ENCODE measurements around the gene GLRA2. TPM values are rescaled to one million over a fixed set of nuclear protein-coding genes. Genes with fewer than 3 reads are reported as not detected.

Gene GLRA2
- total and polyA plus RNA-seq, 2 donors (not counting 1 experiment from before 2014, with no cell fraction given), result not detected

GRCh38 chrX:14673236-14673635, 143.9 kb downstream of the GLRA2 start:
- Histone ChIP-seq H4K20me1 (ENCODE audit: control insufficient read depth, insufficient read depth, low read length, poor library complexity, severe bottlenecking) (no peaks in the 10 kb centered on the region), H3K4me2 (replicated peaks; ENCODE audit: low read depth, low read length, poor library complexity, severe bottlenecking) (no peak overlapping the region), H3K9me3 (ENCODE audit: control extremely low read depth in 1 of 3, control insufficient read depth in 2 of 3, insufficient read depth in 1 of 3, low read length in 2 of 3) (no peaks in the 10 kb centered on the region), H3K9ac (ENCODE audit: low read length) (no peak overlapping the region), H2AFZ (ENCODE audit: insufficient read depth, low read depth, low read length, poor library complexity, severe bottlenecking) (no peak overlapping the region), H3K27me3 (replicated peaks in 1 of 4; ENCODE audit: control extremely low read depth in 1 of 4, control insufficient read depth in 3 of 4, insufficient read depth in 4 of 4, low read length in 3 of 4) (no peaks in the 10 kb centered on the region), H3K27ac (ENCODE audit: low read length in 2 of 2) (no peak overlapping the region), H3K36me3 (replicated peaks in 1 of 2; ENCODE audit: control extremely low read depth in 1 of 2, control insufficient read depth in 1 of 2, extremely low read depth in 1 of 2, insufficient read depth in 2 of 2, low read length in 1 of 2) (no peaks in the 10 kb centered on the region), H3K79me2 (ENCODE audit: control insufficient read depth, insufficient read depth, low read length) (no peaks in the 10 kb centered on the region), H3K4me3 (ENCODE audit: control extremely low read depth in 1 of 5, extremely low read depth in 1 of 5, insufficient read depth in 1 of 5, low read depth in 2 of 5, low read length in 4 of 5) (no peak overlapping the region), H3K4me1 (ENCODE audit: control insufficient read depth in 2 of 2, insufficient read depth in 2 of 2, low read length in 2 of 2) (peaks cover 36 to 38% of the 10 kb centered on the region in 2 donors)
- ATAC-seq (ENCODE audit: low read depth) (no peak), DNase-seq (no peak)
- Mint-ChIP-seq H3K27ac (peak overlapping the region; percentile 64), H3K4me3 (peak overlapping the region; percentile 30), H3K4me1 (peaks cover 54% of the 10 kb centered on the region), H3K27me3 (no peaks in the 10 kb centered on the region), H3K9me3 (ENCODE audit: insufficient read depth) (no peaks in the 10 kb centered on the region)
- intact Hi-C loops (cut with micrococcal nuclease), result loop anchor here (5.0 kb wide), 1 partner anchor 199 kb away; the partner anchor contains the start of genes FANCB and MOSPD2
- TF ChIP-seq EZH2 (IDR thresholded peaks at IDR 0.05; ENCODE audit: borderline replicate concordance, insufficient read depth, low read depth, low read length, poor library complexity, severe bottlenecking), result no peak
- no peak for TF ChIP-seq CTCF (IDR thresholded peaks at IDR 0.05)
- WGBS (ENCODE audit: insufficient coverage), result no CpG with 5 or more reads among the region's 1 CpG
- CTCF ChIA-PET, result no interaction called here
- POLR2A ChIA-PET, result no interaction called here

- Histone ChIP-seq H3K79me2 (ENCODE audit: control insufficient read depth, insufficient read depth, low read length) (no peaks in the 10 kb centered on the region), H2AFZ (ENCODE audit: insufficient read depth, low read depth, low read length, poor library complexity, severe bottlenecking) (no peak overlapping the region), H3K9me3 (ENCODE audit: control extremely low read depth in 1 of 3, control insufficient read depth in 2 of 3, insufficient read depth in 1 of 3, low read length in 2 of 3) (no peaks in the 10 kb centered on the region), H3K9ac (ENCODE audit: low read length) (no peak overlapping the region), H3K4me2 (replicated peaks; ENCODE audit: low read depth, low read length, poor library complexity, severe bottlenecking) (no peak overlapping the region), H3K4me3 (ENCODE audit: control extremely low read depth in 1 of 5, extremely low read depth in 1 of 5, insufficient read depth in 1 of 5, low read depth in 2 of 5, low read length in 4 of 5) (no peak overlapping the region), H3K27ac (ENCODE audit: low read length in 2 of 2) (no peak overlapping the region), H3K36me3 (replicated peaks in 1 of 2; ENCODE audit: control extremely low read depth in 1 of 2, control insufficient read depth in 1 of 2, extremely low read depth in 1 of 2, insufficient read depth in 2 of 2, low read length in 1 of 2) (no peaks in the 10 kb centered on the region), H4K20me1 (ENCODE audit: control insufficient read depth, insufficient read depth, low read length, poor library complexity, severe bottlenecking) (no peaks in the 10 kb centered on the region), H3K4me1 (ENCODE audit: control insufficient read depth in 2 of 2, insufficient read depth in 2 of 2, low read length in 2 of 2) (peaks cover 36 to 38% of the 10 kb centered on the region in 2 donors), H3K27me3 (replicated peaks in 1 of 4; ENCODE audit: control extremely low read depth in 1 of 4, control insufficient read depth in 3 of 4, insufficient read depth in 4 of 4, low read length in 3 of 4) (no peaks in the 10 kb centered on the region)
- Mint-ChIP-seq H3K9me3 (ENCODE audit: insufficient read depth) (no peaks in the 10 kb centered on the region), H3K27ac (peak overlapping the region; percentile 64), H3K4me1 (peaks cover 54% of the 10 kb centered on the region), H3K4me3 (peak overlapping the region; percentile 30), H3K27me3 (no peaks in the 10 kb centered on the region)
- 52% methylated on average over 2 of the region's 4 CpGs for WGBS (ENCODE audit: insufficient coverage)
- POLR2A ChIA-PET, result no interaction called here
- CTCF ChIA-PET, result no interaction called here
- TF ChIP-seq CTCF (IDR thresholded peaks at IDR 0.05), result no peak
- no peak for TF ChIP-seq EZH2 (IDR thresholded peaks at IDR 0.05; ENCODE audit: borderline replicate concordance, insufficient read depth, low read depth, low read length, poor library complexity, severe bottlenecking)
- intact Hi-C loops (cut with micrococcal nuclease), result loop anchor here (5.0 kb wide), 1 partner anchor 199 kb away; the partner anchor contains the start of genes FANCB and MOSPD2
- ATAC-seq (ENCODE audit: low read depth), result peak; percentile 89
- peak; percentile 48 for DNase-seq
Measured at GRCh38 chrX:14673764-14674163, 144.4 kb downstream of the GLRA2 start.
